ENCODE data around the gene SMARCB1. TPM values are rescaled to one million over a fixed set of nuclear protein-coding genes. Genes with fewer than 3 reads are reported as not detected.
"Not testable (repeated sequence)": the region's sequence is repeated elsewhere in the genome, so short reads cannot be mapped to it uniquely, and the experiment has no call there.

The SMARCB1 gene
- total and polyA plus RNA-seq, 12 donors: 41.3 to 95.5 (median 76.8) TPM

GRCh38 chr22:23862103-23862502 is 75.3 kb downstream of the SMARCB1 start:
- TF ChIP-seq POLR2A (IDR thresholded peaks at IDR 0.05): no peak
- TF ChIP-seq CTCF (IDR thresholded peaks at IDR 0.05): peak; percentile 14 to 58 (median 42)
- intact Hi-C loops (cut with DNase I): loop anchor here in 1 of 2 donors (10.0 kb wide), 1 partner anchor 93 kb away; no protein-coding TSS in a partner anchor
- H3K4me3 ChIP-seq: no peak overlapping the region
- no peaks in the 10 kb centered on the region for H3K27me3 ChIP-seq
- 68 to 77% (median 76%) methylated on average over 3 of the region's 3 CpGs for WGBS, 4 donors
- peak in 4 of 7 donors; percentile 40 to 63 (median 44) for DNase-seq
- no peak overlapping the region for H3K27ac ChIP-seq
- no peaks in the 10 kb centered on the region for H3K9me3 ChIP-seq (replicated peaks in 1 of 3)
- H3K4me1 ChIP-seq (replicated peaks in 1 of 2): peaks cover 8% of the 10 kb centered on the region in 2 donors
- H3K36me3 ChIP-seq (replicated peaks in 1 of 2): no peaks in the 10 kb centered on the region

GRCh38 chr22:23864499-23865154 is 77.9 kb downstream of the SMARCB1 start:
- intact Hi-C loops (cut with DNase I): loop anchor here in 1 of 2 donors (10.0 kb wide), 1 partner anchor 90 kb away; no protein-coding TSS in a partner anchor
- not testable (repeated sequence) for H3K27ac ChIP-seq; DNase-seq; H3K4me1 ChIP-seq (replicated peaks in 1 of 2); H3K27me3 ChIP-seq; H3K4me3 ChIP-seq; H3K9me3 ChIP-seq (replicated peaks in 1 of 3)
- H3K36me3 ChIP-seq (replicated peaks in 1 of 2): peaks cover 0 to 17% of the 10 kb centered on the region in 2 donors
- 70 to 86% (median 76%) methylated on average over 10 to 11 of the region's 11 CpGs for WGBS, 4 donors

- Histone ChIP-seq H3K27ac (no peak overlapping the region), H3K4me3 (no peak overlapping the region), H3K36me3 (replicated peaks in 1 of 2) (peaks cover 0 to 24% of the 10 kb centered on the region in 2 donors), H3K4me1 (replicated peaks in 1 of 2) (no peaks in the 10 kb centered on the region), H3K9me3 (replicated peaks in 1 of 3) (no peaks in the 10 kb centered on the region), H3K27me3 (no peaks in the 10 kb centered on the region)
- 80 to 96% (median 94%) methylated on average over 3 to 4 of the region's 4 CpGs for WGBS, 4 donors
- DNase-seq: no peak
- intact Hi-C loops (cut with DNase I): loop anchor here in 1 of 2 donors (10.0 kb wide), 1 partner anchor 86 kb away; no protein-coding TSS in a partner anchor
- no peak for TF ChIP-seq CTCF (IDR thresholded peaks at IDR 0.05)
- no peak for TF ChIP-seq POLR2A (IDR thresholded peaks at IDR 0.05)
Observed at GRCh38 chr22:23868580-23868979, 81.8 kb downstream of the SMARCB1 start.

- Histone ChIP-seq H3K27me3 (no peaks in the 10 kb centered on the region), H3K27ac (no peak overlapping the region), H3K4me1 (replicated peaks in 1 of 2) (no peaks in the 10 kb centered on the region), H3K4me3 (no peak overlapping the region), H3K9me3 (replicated peaks in 1 of 3) (no peaks in the 10 kb centered on the region), H3K36me3 (replicated peaks in 1 of 2) (peaks cover 0 to 9% of the 10 kb centered on the region in 2 donors)
- 88 to 95% (median 91%) methylated on average over 3 to 4 of the region's 4 CpGs for WGBS, 4 donors
- DNase-seq: no peak
- TF ChIP-seq POLR2A (IDR thresholded peaks at IDR 0.05) (no peak), CTCF (IDR thresholded peaks at IDR 0.05) (no peak)
- intact Hi-C loops (cut with DNase I): no loop called here
Observed at GRCh38 chr22:23874871-23875270, 88.1 kb downstream of the SMARCB1 start.

GRCh38 chr22:23875801-23876200 is 89.0 kb downstream of the SMARCB1 start:
- Histone ChIP-seq H3K36me3 (replicated peaks in 1 of 2) (peaks cover 0 to 4% of the 10 kb centered on the region in 2 donors), H3K9me3 (replicated peaks in 1 of 3) (no peaks in the 10 kb centered on the region)
- intact Hi-C loops (cut with DNase I): no loop called here

More at GRCh38 chr22:23875801-23876200, 89.0 kb downstream of the SMARCB1 start:
- H3K27ac ChIP-seq: no peak overlapping the region
- no peak overlapping the region for H3K4me3 ChIP-seq
- no peaks in the 10 kb centered on the region for H3K27me3 ChIP-seq
- TF ChIP-seq CTCF (IDR thresholded peaks at IDR 0.05): no peak
- no peak for TF ChIP-seq POLR2A (IDR thresholded peaks at IDR 0.05)
- H3K4me1 ChIP-seq (replicated peaks in 1 of 2): no peaks in the 10 kb centered on the region
- DNase-seq: no peak
- 86 to 94% (median 88%) methylated on average over 2 of the region's 2 CpGs for WGBS, 4 donors
